Natural killer cell (primary cell): ENCODE results near the gene FGFR1OP2. TPM values are rescaled to one million over a fixed set of nuclear protein-coding genes. Genes with fewer than 3 reads are reported as not detected.

Experiments
- ATAC-seq, 3 donors: fragments of 150-1000 bp in 2 of 3; fragments of 200-7000 bp in 1 of 3; cut with Tn5 transposase; 1 replicate in 1 of 3; 2 replicates in 2 of 3; pipeline ENCODE4 v1.10.0; 2021; ENCODE audit warnings: mild to moderate bottlenecking in 2 of 3, moderate library complexity in 2 of 3
- DNase-seq, 2 donors: peaks; one replicate each; pipeline versions ENCODE4 v3.0.0 to v3.0.0-alpha.2; 2013 to 2021; ENCODE audit warnings: mixed read lengths in 1 of 2
- H3K27ac ChIP-seq: one replicate; pipeline ENCODE4 v1.5.1; 2013; ENCODE audit warnings: mild to moderate bottlenecking, low read length
- H3K27me3 ChIP-seq: one replicate; pipeline ENCODE4 v1.6.1; 2013; ENCODE audit warnings: low read length; ENCODE audit not compliant: control insufficient read depth, insufficient read depth
- H3K36me3 ChIP-seq: one replicate; pipeline ENCODE4 v1.6.1; 2013; ENCODE audit warnings: low read length; ENCODE audit not compliant: control insufficient read depth, insufficient read depth
- H3K4me1 ChIP-seq: one replicate; pipeline ENCODE4 v1.6.1; 2013; ENCODE audit warnings: low read length; ENCODE audit not compliant: control insufficient read depth, insufficient read depth
- H3K4me3 ChIP-seq: one replicate; pipeline ENCODE4 v1.5.1; 2013; ENCODE audit warnings: low read length
- H3K9me3 ChIP-seq: one replicate; pipeline ENCODE4 v1.6.1; 2013; ENCODE audit warnings: low read length; ENCODE audit not compliant: control insufficient read depth, insufficient read depth
- H3K27ac Mint-ChIP-seq, 2 donors: one replicate each; pipeline ENCODE4 v1.8.0; 2022; ENCODE audit warnings: mild to moderate bottlenecking in 2 of 2, mixed read lengths in 2 of 2, moderate library complexity in 1 of 2
- H3K27me3 Mint-ChIP-seq, 2 donors: one replicate each; pipeline ENCODE4 v1.8.0; 2022; ENCODE audit warnings: low read depth in 2 of 2, mixed read lengths in 2 of 2
- H3K36me3 Mint-ChIP-seq: one replicate; pipeline ENCODE4 v1.8.0; 2022; ENCODE audit warnings: mixed read lengths
- H3K4me1 Mint-ChIP-seq, 2 donors: one replicate each; pipeline ENCODE4 v1.8.0; 2022; ENCODE audit warnings: mixed read lengths in 2 of 2
- H3K4me3 Mint-ChIP-seq: one replicate; pipeline ENCODE4 v1.8.0; 2022; ENCODE audit warnings: mild to moderate bottlenecking, moderate library complexity, mixed read lengths
- H3K9me3 Mint-ChIP-seq, 2 donors: one replicate each; pipeline ENCODE4 v1.8.0; 2022; ENCODE audit warnings: mixed read lengths in 2 of 2
- WGBS: methylation state at CpG from one replicate; pipeline ENCODE4 v1.1.7; 2013; ENCODE audit warnings: missing lambda C conversion rate; ENCODE audit not compliant: insufficient coverage; 5-methylcytosine and 5-hydroxymethylcytosine counted together
- intact Hi-C: fragments of 100-400 bp; cut with micrococcal nuclease; formaldehyde crosslinking; loops from one replicate; pipeline ENCODE4 v1.14.2; 2022
- total RNA-seq, 4 donors: library from RNA; stranded (reverse); fragments of 120-200 nt in 1 of 4; gene quantifications; one replicate each; pipeline versions ENCODE4 v1.2.3 to v1.2.4, GENCODE V29; 2013 to 2022
- TF ChIP-seq, protein P1 (sequence below): fragments of 200-600 bp; IDR thresholded peaks from one replicate; pipeline ENCODE4 v1.8.0; 2022; ENCODE audit warnings: antibody characterized with exemption

The FGFR1OP2 gene
- total RNA-seq, 3 donors from 2014 or later (not counting 1 experiment from before 2014, with no cell fraction given): 43.3 to 59.9 (median 45.3) TPM

DNA sequence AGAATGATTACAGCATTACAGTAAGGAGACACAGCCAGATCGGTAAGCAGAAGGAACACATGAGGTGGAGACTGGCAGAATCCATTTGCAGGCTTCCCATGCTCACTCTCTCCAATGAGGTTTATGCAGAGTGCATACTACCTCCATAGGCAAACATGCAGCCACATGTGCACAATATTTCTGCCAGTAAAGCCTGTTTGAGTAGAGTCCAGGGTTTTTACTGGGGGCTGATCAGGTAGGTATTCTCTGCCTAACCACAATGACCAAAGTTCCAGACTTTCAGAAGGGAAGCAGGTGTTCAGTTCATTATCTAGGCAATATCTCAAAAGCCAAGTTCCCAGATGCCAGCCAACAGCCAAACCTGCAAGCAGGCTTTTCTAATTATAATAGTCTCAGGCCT lies 31.6 kb upstream of the FGFR1OP2 start:
- Mint-ChIP-seq H3K27ac (no peak overlapping the region), H3K27me3 (no peaks in the 10 kb centered on the region), H3K36me3 (peaks cover 25% of the 10 kb centered on the region), H3K4me3 (no peak overlapping the region), H3K9me3 (no peaks in the 10 kb centered on the region), H3K4me1 (no peaks in the 10 kb centered on the region)
- H3K27ac ChIP-seq: no peak overlapping the region
- no peak overlapping the region for H3K4me3 ChIP-seq
- intact Hi-C loops: no loop called here
- peaks cover 59% of the 10 kb centered on the region for H3K36me3 ChIP-seq
- H3K9me3 ChIP-seq: no peaks in the 10 kb centered on the region
- H3K27me3 ChIP-seq: no peaks in the 10 kb centered on the region
- TF ChIP-seq, protein P1, sequence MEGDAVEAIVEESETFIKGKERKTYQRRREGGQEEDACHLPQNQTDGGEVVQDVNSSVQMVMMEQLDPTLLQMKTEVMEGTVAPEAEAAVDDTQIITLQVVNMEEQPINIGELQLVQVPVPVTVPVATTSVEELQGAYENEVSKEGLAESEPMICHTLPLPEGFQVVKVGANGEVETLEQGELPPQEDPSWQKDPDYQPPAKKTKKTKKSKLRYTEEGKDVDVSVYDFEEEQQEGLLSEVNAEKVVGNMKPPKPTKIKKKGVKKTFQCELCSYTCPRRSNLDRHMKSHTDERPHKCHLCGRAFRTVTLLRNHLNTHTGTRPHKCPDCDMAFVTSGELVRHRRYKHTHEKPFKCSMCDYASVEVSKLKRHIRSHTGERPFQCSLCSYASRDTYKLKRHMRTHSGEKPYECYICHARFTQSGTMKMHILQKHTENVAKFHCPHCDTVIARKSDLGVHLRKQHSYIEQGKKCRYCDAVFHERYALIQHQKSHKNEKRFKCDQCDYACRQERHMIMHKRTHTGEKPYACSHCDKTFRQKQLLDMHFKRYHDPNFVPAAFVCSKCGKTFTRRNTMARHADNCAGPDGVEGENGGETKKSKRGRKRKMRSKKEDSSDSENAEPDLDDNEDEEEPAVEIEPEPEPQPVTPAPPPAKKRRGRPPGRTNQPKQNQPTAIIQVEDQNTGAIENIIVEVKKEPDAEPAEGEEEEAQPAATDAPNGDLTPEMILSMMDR: no peak
- 15% methylated on average over 1 of the region's 1 CpG for WGBS
- ATAC-seq (no peak), DNase-seq (no peak)
- no peaks in the 10 kb centered on the region for H3K4me1 ChIP-seq

DNA sequence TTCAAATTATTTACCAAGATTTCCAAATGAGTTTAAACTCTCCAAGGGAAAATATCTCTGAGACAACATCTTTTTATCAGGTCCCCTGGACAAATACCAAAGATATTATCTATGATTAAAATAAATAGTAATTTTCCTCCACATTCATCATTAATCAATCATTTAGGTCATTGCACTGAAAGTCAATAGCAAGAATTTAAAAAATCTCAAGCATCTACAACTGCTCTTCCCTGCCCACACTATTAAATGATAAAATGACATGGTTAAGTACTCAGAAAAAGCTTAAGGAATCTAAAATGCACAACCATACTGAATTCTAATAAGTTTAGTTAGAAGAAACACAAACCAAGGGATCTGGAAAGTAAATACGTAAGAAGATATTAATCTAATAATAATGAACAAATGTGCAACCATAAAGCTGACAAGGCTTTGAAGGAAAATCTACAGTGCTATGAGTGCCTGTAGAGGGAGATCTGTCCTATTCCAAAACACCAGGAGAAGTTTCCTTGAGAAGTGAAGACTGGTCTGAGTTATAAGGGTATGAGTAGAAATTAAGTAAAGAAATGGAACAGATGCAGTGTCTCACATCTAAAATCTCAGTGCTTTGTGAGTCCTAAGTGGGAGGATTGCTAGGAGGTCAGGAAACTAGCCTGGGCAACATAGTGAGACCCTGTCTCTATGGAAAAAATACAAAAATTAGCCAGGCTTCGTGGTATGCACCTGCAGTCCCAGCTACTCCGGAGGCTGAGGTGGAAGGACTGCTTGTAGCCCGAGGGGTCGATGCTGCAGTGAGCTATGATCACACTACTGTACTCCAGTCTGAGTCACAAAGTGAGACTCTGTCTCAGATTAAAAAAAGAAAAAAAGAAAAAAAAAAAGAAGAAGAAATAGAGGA lies 19.7 kb upstream of the FGFR1OP2 start:
- TF ChIP-seq, protein P1: no peak
- ATAC-seq (no peak), DNase-seq (no peak)
- intact Hi-C loops: no loop called here
- no peak overlapping the region for H3K4me3 ChIP-seq
- Mint-ChIP-seq H3K27ac (peak overlapping the region in 1 of 2 donors; percentile 28), H3K36me3 (peaks cover 8% of the 10 kb centered on the region), H3K27me3 (no peaks in the 10 kb centered on the region), H3K9me3 (no peaks in the 10 kb centered on the region), H3K4me3 (no peak overlapping the region), H3K4me1 (no peaks in the 10 kb centered on the region)
- peaks cover 48% of the 10 kb centered on the region for H3K36me3 ChIP-seq
- 96% methylated on average over 4 of the region's 5 CpGs for WGBS
- H3K9me3 ChIP-seq: no peaks in the 10 kb centered on the region
- no peaks in the 10 kb centered on the region for H3K4me1 ChIP-seq
- H3K27ac ChIP-seq: no peak overlapping the region
- no peaks in the 10 kb centered on the region for H3K27me3 ChIP-seq

DNA sequence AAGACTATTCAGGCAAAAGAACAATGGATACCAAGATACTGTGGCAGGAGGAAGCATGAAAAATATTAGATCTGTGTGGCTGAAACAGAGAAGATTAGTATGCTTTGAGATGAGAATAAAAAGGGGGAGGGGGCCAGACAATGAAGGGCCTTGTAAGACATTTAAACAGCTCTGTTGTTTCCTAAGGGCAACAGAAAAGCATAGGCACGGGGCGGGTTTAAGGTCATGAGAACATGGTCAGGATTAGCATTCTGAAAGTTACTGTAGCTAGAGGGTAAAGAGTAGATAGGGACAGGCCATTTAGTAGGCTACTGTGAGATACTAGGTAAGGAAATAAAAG lies 19.1 kb upstream of the FGFR1OP2 start:
- no peaks in the 10 kb centered on the region for H3K9me3 ChIP-seq
- WGBS: 100% methylated on average over 2 of the region's 2 CpGs
- DNase-seq: no peak
- intact Hi-C loops: no loop called here
- H3K4me1 ChIP-seq: no peaks in the 10 kb centered on the region
- H3K36me3 ChIP-seq: peaks cover 50% of the 10 kb centered on the region
- Mint-ChIP-seq H3K4me1 (no peaks in the 10 kb centered on the region), H3K36me3 (peaks cover 8% of the 10 kb centered on the region), H3K27ac (peak overlapping the region in 1 of 2 donors; percentile 28), H3K27me3 (no peaks in the 10 kb centered on the region), H3K4me3 (no peak overlapping the region), H3K9me3 (no peaks in the 10 kb centered on the region)
- H3K27me3 ChIP-seq: no peaks in the 10 kb centered on the region
- H3K4me3 ChIP-seq: no peak overlapping the region
- no peak overlapping the region for H3K27ac ChIP-seq
- TF ChIP-seq, protein P1: no peak
- no peak for ATAC-seq
